GM12872 (cell line): ENCODE results near the gene CSTB.

Experiments
- TF ChIP-seq, protein P1 (sequence below): IDR thresholded peaks from 3 replicates; pipeline ENCODE4 v1.5.1; 2011; ENCODE audit warnings: low read depth, mild to moderate bottlenecking, low read length, moderate library complexity; ENCODE audit not compliant: insufficient read depth

The CSTB gene

DNA sequence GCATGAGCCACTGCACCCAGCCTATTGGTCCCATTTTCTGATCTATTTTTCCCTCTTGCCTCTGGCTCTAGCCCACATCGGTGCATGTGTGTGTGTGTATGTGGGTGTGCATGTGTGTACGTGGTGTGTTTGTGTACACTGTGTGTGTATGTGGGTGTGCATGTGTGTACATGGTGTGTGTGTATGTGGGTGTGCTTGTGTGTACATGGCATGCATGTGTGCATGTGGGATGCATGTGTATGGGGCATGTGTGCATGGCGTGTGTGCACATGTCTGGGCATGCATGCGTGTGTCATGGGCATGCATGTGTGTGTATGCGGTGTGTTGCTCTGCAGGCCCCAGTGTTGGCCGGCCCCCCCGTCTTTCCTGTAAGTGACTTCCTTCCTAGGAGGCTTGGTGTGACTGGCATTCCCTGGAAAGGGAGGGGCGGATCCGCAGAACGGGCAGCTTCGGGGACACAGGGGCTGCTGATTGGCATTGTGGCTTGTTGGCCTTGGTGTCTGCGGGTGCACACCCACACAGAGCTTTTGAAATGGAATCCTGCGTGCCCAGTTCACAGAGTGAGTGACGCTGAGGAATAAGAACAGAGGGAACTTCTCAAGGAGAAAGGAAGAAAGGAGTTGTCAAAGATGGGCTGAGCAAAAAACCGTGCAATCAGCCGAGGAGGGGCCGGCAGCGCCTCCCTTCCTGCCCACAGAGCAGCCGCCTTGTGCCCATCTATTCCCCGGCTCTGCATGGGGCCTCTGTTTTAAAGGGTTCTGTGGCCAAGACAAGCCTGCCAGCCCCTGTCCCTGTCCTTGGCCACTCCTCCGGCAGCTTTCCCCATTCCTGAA, 49.2 kb downstream of the CSTB start:
- TF ChIP-seq, protein P1, sequence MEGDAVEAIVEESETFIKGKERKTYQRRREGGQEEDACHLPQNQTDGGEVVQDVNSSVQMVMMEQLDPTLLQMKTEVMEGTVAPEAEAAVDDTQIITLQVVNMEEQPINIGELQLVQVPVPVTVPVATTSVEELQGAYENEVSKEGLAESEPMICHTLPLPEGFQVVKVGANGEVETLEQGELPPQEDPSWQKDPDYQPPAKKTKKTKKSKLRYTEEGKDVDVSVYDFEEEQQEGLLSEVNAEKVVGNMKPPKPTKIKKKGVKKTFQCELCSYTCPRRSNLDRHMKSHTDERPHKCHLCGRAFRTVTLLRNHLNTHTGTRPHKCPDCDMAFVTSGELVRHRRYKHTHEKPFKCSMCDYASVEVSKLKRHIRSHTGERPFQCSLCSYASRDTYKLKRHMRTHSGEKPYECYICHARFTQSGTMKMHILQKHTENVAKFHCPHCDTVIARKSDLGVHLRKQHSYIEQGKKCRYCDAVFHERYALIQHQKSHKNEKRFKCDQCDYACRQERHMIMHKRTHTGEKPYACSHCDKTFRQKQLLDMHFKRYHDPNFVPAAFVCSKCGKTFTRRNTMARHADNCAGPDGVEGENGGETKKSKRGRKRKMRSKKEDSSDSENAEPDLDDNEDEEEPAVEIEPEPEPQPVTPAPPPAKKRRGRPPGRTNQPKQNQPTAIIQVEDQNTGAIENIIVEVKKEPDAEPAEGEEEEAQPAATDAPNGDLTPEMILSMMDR, result no peak
